Tibial nerve (tissue), 4 donors: ENCODE results near the gene CAD.

Experiments used
- EP300 ChIP-seq, 2 donors: sonication (generic); formaldehyde crosslinking; IDR thresholded peaks; one replicate each; pipeline ENCODE4 v1.6.1; 2017; ENCODE audit warnings: antibody characterized with exemption in 2 of 2, mild to moderate bottlenecking in 1 of 2
- POLR2A ChIP-seq, 2 donors: fragments of 450-650 bp; IDR thresholded peaks; one replicate each; pipeline ENCODE4 v1.6.1; 2017; ENCODE audit warnings: antibody characterized with exemption in 2 of 2, mild to moderate bottlenecking in 2 of 2, moderate library complexity in 2 of 2
- TF ChIP-seq, protein P1 (sequence below), 5 experiments: fragments of 200-600 bp in 3 of 5; fragments of 450-650 bp in 2 of 5; sonication (generic) in 3 of 5; IDR thresholded peaks; one replicate each; pipeline ENCODE4 v1.5.1; 2016 to 2019; ENCODE audit warnings: antibody characterized with exemption in 5 of 5, mild to moderate bottlenecking in 3 of 5, moderate library complexity in 2 of 5

DNA sequence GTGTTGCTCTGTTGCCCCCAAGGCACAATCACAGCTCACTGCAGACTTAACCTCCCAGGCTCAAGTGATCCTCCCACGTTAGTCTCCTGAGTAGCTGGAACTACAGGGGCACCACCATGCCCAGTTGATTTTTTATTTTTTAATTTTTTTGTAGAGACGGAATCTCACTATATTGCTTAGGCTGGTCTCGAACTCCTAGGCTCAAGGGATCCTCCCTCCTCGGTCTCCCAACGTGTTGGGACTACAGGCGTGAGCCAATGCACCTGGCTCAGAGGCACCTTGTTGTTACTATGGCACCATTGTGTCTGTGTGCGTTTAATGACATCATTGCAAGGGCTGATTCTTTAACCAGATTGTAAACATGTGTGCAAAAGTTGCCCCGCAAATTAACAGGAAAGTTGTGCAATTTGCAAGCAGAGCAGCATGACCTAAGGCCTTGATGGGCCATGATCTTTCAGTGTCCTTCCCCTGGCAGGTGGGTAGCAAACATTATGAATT is 45.8 kb upstream of the CAD start:
- TF ChIP-seq POLR2A (IDR thresholded peaks at IDR 0.05) (no peak), EP300 (IDR thresholded peaks at IDR 0.05) (no peak)
- TF ChIP-seq, protein P1, sequence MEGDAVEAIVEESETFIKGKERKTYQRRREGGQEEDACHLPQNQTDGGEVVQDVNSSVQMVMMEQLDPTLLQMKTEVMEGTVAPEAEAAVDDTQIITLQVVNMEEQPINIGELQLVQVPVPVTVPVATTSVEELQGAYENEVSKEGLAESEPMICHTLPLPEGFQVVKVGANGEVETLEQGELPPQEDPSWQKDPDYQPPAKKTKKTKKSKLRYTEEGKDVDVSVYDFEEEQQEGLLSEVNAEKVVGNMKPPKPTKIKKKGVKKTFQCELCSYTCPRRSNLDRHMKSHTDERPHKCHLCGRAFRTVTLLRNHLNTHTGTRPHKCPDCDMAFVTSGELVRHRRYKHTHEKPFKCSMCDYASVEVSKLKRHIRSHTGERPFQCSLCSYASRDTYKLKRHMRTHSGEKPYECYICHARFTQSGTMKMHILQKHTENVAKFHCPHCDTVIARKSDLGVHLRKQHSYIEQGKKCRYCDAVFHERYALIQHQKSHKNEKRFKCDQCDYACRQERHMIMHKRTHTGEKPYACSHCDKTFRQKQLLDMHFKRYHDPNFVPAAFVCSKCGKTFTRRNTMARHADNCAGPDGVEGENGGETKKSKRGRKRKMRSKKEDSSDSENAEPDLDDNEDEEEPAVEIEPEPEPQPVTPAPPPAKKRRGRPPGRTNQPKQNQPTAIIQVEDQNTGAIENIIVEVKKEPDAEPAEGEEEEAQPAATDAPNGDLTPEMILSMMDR (IDR thresholded peaks at IDR 0.05), result no peak
